Loucy (cell line): ENCODE data around the gene OR2G2.

Experiments used
- EZH2phosphoT487 ChIP-seq: fragments of 200-600 bp; IDR thresholded peaks from 2 replicates; pipeline ENCODE4 v1.6.1; 2018; ENCODE audit warnings: antibody characterized with exemption, mild to moderate bottlenecking, moderate library complexity, borderline replicate concordance
- TF ChIP-seq, protein P1 (sequence below): fragments of 200-600 bp; sonication (generic); conservative IDR thresholded peaks from 2 replicates; pipeline ENCODE4 v1.5.1; 2014; ENCODE audit warnings: mild to moderate bottlenecking, antibody characterized with exemption, low read length

DNA sequence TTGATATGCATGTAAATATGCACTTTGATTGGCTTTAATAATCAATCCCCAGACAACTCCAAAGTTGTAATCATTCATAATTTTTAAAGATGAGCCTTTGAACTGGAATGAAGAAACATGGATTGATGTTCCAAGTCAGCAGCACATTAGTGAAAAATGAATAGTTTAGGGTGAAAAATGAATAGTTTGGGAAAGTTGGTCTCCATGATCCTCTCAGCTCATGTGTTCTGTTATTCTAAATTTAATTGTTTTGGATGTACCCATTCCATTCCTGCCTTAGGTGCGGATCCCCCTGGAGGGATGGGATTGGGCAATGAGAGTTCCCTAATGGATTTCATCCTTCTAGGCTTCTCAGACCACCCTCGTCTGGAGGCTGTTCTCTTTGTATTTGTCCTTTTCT, 17.1 kb downstream of the OR2G2 start, which contains the start of gene OR2G3:
- TF ChIP-seq, protein P1, sequence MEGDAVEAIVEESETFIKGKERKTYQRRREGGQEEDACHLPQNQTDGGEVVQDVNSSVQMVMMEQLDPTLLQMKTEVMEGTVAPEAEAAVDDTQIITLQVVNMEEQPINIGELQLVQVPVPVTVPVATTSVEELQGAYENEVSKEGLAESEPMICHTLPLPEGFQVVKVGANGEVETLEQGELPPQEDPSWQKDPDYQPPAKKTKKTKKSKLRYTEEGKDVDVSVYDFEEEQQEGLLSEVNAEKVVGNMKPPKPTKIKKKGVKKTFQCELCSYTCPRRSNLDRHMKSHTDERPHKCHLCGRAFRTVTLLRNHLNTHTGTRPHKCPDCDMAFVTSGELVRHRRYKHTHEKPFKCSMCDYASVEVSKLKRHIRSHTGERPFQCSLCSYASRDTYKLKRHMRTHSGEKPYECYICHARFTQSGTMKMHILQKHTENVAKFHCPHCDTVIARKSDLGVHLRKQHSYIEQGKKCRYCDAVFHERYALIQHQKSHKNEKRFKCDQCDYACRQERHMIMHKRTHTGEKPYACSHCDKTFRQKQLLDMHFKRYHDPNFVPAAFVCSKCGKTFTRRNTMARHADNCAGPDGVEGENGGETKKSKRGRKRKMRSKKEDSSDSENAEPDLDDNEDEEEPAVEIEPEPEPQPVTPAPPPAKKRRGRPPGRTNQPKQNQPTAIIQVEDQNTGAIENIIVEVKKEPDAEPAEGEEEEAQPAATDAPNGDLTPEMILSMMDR, result no peak
- no peak for TF ChIP-seq EZH2phosphoT487
